Iris pigment epithelial cell (primary cell): Measurements from ENCODE around the gene PIGB.
"Not testable (repeated sequence)": the region's sequence is repeated elsewhere in the genome, so short reads cannot be mapped to it uniquely, and the experiment has no call there.

Source experiments
- DNase-seq: peaks from one replicate; pipeline ENCODE4 v3.0.0-alpha.2; 2011; ENCODE audit warnings: low read depth

PIGB gene

GRCh38 chr15:55383687-55384086 lies 64.7 kb downstream of the PIGB start:
- no peak for DNase-seq

GRCh38 chr15:55387027-55387426 lies 68.0 kb downstream of the PIGB start:
- DNase-seq = no peak

DNA sequence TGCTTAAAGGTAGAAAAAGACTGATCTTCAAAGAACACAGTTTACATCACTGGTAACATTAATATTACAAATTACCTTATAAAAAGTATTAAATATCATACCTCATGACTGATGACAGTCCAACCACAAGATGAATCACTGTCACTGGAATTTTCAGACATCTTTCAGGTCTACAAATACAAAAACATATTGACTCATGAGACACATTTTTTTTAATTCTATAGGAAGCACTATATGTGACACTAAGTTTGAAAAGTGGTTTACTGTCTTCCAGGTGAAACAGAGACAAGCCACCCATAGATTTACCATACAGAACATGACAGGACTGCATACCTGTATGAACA lies 70.2 kb downstream of the PIGB start:
- DNase-seq = peak; percentile 83

GRCh38 chr15:55394694-55395093 lies 75.7 kb downstream of the PIGB start:
- peak; percentile 72 for DNase-seq

- no peak for DNase-seq
Measured at GRCh38 chr15:55398243-55398642, 79.2 kb downstream of the PIGB start.

DNA sequence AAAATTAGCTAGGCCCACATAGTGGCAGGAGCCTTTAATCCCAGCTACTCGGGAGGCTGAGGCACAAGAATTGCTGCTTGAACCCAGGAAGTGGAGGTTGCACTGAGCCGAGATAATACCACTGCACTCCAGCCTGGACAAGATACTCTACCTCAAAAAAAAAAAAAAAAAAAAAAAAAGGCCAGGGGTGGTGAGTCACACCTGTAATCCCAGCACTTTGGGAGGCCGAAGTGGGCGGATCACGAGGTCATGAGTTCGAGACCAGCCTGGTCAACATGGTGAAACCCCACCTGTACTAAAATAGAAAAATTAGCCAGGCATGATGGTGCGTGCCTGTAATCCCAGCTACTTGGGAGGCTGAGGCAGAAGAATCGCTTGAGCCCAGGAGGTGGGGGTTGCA lies 81.0 kb downstream of the PIGB start:
- not testable (repeated sequence) for DNase-seq

DNA sequence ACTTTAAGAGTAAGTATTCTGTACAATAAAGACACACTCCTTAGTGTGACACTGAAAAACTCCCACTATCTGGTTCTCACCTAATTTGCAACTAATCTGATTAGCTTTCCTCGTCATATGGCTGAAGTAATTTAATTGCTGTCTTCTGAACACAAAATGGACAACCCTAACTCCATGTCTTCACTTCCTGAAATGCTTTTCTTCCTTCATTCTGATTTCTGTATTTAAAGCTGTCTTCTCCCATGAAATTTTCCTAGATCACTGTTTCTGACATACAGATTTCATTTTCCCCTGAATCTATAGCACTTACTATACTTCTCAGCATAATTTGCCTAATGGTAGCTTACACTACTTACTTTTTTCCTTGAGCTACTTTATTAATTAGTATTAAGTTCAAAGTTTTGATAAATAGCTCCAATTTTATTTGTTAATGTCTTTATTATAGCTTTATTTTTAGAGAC lies 82.8 kb downstream of the PIGB start:
- no peak for DNase-seq

GRCh38 chr15:55402707-55403106 lies 83.7 kb downstream of the PIGB start:
- DNase-seq = peak; percentile 10

GRCh38 chr15:55403531-55403930 lies 84.5 kb downstream of the PIGB start:
- DNase-seq = peak; percentile 71
